GM12801 (cell line): ENCODE data around the gene NLGN1.

Experiments used
- TF ChIP-seq, protein P1 (sequence below): IDR thresholded peaks from one replicate; pipeline ENCODE4 v1.5.1; 2011; ENCODE audit warnings: control low read depth; ENCODE audit not compliant: insufficient read length; ENCODE audit errors: extremely low read depth

NLGN1 gene

GRCh38 chr3:173568623-173569022 is 171.1 kb downstream of the NLGN1 start:
- TF ChIP-seq, protein P1, sequence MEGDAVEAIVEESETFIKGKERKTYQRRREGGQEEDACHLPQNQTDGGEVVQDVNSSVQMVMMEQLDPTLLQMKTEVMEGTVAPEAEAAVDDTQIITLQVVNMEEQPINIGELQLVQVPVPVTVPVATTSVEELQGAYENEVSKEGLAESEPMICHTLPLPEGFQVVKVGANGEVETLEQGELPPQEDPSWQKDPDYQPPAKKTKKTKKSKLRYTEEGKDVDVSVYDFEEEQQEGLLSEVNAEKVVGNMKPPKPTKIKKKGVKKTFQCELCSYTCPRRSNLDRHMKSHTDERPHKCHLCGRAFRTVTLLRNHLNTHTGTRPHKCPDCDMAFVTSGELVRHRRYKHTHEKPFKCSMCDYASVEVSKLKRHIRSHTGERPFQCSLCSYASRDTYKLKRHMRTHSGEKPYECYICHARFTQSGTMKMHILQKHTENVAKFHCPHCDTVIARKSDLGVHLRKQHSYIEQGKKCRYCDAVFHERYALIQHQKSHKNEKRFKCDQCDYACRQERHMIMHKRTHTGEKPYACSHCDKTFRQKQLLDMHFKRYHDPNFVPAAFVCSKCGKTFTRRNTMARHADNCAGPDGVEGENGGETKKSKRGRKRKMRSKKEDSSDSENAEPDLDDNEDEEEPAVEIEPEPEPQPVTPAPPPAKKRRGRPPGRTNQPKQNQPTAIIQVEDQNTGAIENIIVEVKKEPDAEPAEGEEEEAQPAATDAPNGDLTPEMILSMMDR: no peak

DNA sequence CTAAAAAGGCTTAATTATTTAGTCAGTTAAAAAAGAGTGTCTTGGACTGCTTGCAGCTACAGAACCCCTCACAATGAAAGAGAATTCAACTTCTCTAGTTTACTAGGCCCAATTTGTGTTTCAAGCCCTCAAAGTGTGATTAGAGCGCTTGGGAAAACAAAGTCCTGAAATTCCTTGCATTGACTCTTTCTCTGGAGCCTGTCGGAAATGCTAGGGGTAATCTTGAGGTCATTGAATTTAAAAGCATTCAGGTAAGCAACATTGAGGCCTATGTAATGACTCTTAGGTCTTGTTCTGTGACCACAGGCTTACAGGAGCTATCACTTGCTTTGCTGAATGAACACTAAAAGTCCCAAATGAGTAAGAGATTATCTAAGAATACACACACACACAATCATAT is 186.0 kb downstream of the NLGN1 start:
- TF ChIP-seq, protein P1: no peak

DNA sequence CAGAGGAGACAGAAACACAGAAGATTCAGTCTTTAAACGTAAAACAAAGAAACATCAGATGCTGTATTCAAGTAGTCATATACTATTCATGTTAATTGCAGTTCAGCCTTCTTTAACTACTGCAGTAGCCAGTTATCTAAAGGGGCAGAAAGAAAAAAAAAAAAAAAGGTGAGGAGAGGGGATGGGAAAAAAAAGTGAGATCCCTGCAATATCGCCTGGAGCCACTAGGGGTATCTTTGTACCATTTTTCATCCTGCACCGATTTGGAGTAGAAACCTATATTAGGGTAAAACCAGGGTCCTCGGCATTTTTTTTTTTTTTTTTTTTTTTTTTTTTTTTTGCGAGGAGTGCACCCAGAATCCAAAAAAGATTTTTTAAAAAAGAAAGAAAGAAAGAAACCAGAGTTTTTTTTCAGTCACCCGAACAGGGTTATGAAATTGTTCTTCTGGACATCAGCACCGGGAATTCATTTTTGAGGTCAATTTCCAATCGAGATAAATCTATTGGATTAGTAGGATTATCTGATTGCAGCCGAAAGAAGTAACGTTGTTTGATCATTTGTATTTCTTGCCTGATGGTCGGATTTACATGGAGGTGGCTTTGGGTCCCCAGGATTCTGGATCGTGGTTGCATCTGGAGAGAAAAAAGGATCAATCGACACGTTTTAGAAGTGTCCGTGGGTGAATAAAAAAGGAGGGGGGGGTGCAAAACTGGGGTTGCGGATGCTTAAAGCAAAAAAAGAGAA is 186.7 kb downstream of the NLGN1 start:
- TF ChIP-seq, protein P1: no peak

- TF ChIP-seq, protein P1: no peak
Measured at GRCh38 chr3:173584838-173585831, 187.6 kb downstream of the NLGN1 start.

DNA sequence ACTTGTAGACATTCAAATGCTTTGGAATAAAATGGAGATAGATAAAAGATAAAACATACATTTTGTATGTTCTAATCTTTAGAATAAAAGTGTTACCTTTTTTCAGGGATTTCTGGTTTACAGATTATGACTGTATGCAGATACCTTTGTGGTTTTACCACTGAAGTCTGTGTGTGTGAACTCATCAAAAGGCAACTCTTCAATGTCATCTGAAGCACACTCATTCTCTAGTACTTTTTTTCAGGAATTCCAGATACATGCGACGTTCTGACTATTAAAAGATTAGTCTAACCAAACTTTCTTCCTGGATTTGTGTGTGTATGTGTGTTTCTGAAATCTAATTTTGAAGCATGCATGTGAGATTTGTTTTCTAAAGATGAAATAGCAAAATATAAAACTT is 188.6 kb downstream of the NLGN1 start:
- TF ChIP-seq, protein P1: no peak

GRCh38 chr3:173587055-173587454 is 189.5 kb downstream of the NLGN1 start:
- TF ChIP-seq, protein P1: no peak

GRCh38 chr3:173588556-173588955 is 191.0 kb downstream of the NLGN1 start:
- TF ChIP-seq, protein P1: no peak
